AG09319 (cell line): ENCODE measurements around the gene ACSS1.

Source experiments
- DNase-seq: peaks from one replicate; pipeline ENCODE4 v3.0.0-alpha.2; 2010; ENCODE audit warnings: low read depth; ENCODE audit errors: extremely low read depth
- TF ChIP-seq, protein P1 (sequence below): IDR thresholded peaks from 2 replicates; pipeline ENCODE4 v1.5.1; 2011; ENCODE audit warnings: low read depth, mild to moderate bottlenecking, inconsistent platforms, low read length, moderate library complexity

ACSS1 gene

DNA sequence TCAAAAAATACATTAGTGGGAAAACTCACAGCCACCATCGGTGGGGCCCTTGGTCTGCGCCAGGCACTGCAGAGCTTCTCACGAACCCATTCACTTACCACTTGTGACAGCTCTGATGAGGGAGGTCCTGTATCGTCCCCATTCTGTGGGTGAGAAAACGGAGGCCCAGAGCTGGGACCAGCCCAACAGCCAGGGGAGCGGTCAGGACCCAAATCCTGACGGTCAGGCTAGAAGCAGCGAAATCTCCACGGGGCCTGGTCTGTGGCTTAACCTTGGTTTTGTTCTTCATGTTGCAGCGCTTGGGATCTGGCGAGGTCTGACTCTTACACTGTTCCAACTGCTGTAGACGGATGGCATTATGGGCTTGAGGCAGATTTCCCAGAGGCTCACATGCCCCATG is 31.7 kb upstream of the ACSS1 start:
- TF ChIP-seq, protein P1, sequence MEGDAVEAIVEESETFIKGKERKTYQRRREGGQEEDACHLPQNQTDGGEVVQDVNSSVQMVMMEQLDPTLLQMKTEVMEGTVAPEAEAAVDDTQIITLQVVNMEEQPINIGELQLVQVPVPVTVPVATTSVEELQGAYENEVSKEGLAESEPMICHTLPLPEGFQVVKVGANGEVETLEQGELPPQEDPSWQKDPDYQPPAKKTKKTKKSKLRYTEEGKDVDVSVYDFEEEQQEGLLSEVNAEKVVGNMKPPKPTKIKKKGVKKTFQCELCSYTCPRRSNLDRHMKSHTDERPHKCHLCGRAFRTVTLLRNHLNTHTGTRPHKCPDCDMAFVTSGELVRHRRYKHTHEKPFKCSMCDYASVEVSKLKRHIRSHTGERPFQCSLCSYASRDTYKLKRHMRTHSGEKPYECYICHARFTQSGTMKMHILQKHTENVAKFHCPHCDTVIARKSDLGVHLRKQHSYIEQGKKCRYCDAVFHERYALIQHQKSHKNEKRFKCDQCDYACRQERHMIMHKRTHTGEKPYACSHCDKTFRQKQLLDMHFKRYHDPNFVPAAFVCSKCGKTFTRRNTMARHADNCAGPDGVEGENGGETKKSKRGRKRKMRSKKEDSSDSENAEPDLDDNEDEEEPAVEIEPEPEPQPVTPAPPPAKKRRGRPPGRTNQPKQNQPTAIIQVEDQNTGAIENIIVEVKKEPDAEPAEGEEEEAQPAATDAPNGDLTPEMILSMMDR = no peak
- DNase-seq = no peak

DNA sequence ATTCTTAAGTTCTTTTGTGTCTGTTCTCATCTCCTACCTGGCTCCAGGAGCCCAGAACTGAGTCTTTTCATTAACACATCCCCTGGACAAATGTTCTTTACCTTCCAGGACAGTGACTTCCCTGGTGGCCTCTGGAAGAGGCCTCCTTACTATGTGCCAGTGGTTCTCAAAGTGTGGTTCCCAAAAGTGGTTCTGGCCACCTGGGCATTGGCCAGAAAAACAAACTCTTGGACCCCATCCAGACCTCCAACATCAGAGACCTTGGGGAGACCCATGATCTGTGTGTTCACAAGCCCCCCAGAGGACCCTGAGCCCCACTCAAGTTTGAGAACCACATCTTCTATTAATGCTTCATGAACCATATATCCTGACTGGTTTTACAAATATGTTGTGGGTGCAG is 31.2 kb upstream of the ACSS1 start:
- TF ChIP-seq, protein P1 = no peak
- DNase-seq = no peak

DNA sequence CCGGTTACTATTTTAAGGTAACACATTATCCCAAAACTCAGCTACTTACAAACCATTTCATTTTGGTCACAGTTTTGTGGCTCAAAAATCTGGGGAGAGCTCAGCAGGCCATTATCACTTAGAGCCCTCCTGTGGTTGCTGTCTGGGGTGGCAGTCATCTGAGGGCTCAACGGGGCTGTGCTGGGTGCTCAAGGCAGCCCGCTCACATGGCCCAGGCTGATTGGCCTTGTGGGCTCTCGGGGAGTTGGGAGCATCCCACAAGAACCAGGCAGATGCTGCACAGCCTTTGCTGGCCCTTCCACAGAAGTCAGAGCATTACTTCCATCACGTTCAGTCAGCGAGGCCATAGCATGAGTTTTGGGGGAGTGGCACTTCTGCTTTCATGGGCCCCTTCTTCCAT is 30.3 kb upstream of the ACSS1 start:
- TF ChIP-seq, protein P1 = no peak
- no peak for DNase-seq

DNA sequence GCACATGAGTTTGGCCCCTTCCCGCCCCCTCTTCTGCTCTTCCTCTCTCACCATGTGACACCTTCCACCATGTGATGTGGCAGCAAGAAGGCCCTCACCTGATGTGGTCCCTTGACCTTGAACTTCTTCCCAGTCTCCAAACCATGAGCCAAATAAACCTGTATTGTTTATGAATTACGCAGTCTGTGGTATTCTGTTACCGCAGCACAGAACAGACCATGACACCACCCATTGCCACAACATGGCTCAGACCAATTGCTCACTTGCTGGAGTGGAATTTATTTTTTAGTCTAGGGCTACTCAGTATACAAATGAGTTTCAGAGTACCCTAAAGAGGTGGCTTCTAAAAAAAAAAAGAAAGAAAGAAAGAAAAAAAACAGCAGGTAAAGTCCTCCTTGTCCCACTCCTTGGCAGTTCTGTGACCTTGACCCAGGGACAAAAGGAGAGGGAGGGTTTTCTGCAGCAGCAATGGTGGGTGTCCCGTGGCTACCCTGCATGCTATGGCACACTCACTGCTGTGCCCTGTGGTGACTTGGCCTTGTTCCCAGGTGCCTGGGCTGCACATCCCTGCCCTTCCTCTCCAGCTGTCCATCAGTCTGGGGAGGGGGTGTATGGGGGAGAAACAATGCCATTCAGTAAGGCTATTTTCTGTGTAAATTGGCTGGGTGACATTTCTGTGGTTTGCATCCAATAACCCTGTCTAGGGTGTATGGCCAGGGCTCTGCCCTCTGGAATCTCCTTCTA is 29.4 kb upstream of the ACSS1 start:
- no peak for DNase-seq
- TF ChIP-seq, protein P1 = no peak

DNA sequence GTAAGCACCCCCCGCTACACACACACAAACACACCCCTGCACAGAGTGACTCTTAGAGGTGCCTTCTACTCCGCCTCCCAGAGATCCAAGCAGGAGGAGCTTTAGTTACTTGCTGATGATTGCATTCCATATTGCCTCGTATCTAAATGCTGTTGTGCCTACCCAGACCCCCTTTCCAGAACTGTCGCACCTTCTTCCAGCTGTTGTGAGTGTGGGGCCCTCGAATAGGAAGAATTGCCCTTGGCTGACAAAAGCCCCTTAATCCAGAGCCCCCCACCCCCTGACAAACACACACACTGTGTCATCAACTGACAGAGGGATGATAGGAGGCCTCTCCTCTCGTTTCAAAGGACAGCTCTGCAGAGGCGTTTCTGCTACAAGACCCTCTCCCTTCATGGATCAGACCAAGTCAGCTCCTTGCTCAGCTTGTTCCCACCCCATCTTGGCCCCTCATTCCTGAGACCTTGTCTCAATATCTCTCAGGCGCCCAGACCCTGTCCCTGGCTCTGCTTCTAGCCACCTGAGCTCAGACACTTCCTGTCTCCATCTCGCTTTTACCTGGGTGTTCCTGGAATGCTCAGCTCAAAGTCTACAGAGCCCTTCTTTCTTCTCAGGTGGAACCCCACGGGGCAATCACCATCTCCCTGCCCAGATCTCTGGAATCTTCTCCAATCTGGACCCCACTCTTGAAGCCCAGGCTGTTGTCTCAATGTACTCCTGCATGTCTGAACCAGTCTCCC is 28.0 kb upstream of the ACSS1 start:
- DNase-seq = no peak
- TF ChIP-seq, protein P1 = no peak

DNA sequence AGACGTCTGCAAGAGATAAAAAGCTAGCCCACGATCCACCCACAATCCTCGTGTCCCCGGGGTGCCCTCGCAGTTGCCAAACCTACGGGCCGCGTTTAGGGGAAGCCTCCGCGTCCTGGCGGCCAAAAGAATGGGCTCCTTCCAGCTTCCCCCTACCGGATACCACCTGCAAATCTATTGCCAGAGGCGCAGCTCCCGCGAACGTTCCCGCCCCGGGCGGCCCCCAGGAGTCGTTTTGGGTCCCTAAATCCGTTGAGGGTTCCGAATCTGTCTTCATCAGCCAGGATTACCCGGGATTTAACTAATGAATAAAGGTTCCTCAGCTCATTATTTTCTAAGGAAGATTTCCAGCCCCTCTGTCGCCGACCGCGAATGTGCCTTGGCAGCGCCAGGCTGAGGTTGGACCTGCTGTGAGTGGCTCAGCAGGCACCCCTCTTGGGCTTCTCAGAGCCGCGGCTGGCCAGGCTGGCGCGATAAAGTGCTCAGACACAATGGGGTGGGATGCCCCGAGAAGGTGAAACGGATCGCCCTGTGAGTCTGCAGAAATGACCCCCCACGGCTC is 26.8 kb upstream of the ACSS1 start:
- TF ChIP-seq, protein P1 = no peak
- DNase-seq = no peak
